ENCODE measurements around the gene BMPR1A. TPM values are rescaled to one million over a fixed set of nuclear protein-coding genes. Genes with fewer than 3 reads are reported as not detected.

The BMPR1A gene
- total RNA-seq, 2 experiments from 2014 or later = 7.5 to 8.4 TPM

DNA sequence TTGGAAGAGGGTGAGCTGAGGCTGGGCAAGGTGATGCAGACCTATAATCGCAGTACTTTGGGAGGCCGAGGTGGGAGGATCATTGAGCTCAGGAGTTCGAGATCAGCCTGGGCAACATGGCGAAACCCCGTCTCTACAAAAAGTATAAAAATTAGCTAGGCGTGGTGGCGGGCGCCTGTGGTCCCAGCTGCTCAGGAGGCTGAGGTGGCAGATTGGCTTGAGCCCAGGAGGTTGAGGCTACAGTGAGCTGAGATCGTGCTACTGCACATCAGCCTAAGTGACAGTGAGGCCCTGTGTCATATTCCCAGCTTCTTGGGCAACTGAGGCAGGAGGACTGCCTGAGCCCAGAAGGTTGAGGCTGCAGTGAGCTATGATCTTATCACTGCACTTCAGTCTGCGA, 13.6 kb downstream of the BMPR1A start:
- H3K4me1 Mint-ChIP-seq = peaks cover 2% of the 10 kb centered on the region
- H3K36me3 Mint-ChIP-seq = no peaks in the 10 kb centered on the region
- H3K27ac Mint-ChIP-seq = no peak overlapping the region
- no peaks in the 10 kb centered on the region for H3K9me3 Mint-ChIP-seq
- DNase-seq = no peak
- H3K27me3 Mint-ChIP-seq = peaks cover 12% of the 10 kb centered on the region
- no peak overlapping the region for H3K4me3 Mint-ChIP-seq

DNA sequence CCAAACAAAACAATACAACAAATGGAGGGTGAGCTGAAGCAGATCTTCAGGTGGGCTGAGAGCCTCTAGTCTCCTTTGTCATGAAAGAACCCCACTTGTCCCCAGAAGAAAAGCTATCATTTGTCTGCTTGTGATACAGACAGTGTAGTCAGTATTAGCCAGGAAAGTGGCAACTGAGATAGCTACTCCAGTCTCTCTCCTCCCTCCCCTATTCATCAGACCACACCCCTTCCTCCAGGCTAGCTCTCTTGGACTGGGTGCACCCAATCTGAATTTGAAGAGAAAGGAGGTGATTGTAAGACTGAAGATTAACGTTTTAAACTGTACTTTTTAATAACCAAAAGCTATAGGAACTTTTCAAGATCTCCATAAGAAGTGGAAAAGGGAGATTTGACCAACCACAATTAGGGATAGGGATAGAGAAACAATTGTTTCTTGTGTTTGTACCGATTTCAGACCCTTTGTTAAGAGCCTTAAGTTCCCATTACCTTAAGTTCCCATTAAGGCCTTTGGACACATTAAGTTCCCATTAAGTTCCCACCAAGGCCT, 14.1 kb downstream of the BMPR1A start:
- no peaks in the 10 kb centered on the region for H3K9me3 Mint-ChIP-seq
- H3K4me1 Mint-ChIP-seq = peaks cover 2% of the 10 kb centered on the region
- no peak overlapping the region for H3K27ac Mint-ChIP-seq
- H3K27me3 Mint-ChIP-seq = peaks cover 12% of the 10 kb centered on the region
- DNase-seq = no peak
- H3K4me3 Mint-ChIP-seq = no peak overlapping the region
- H3K36me3 Mint-ChIP-seq = no peaks in the 10 kb centered on the region

DNA sequence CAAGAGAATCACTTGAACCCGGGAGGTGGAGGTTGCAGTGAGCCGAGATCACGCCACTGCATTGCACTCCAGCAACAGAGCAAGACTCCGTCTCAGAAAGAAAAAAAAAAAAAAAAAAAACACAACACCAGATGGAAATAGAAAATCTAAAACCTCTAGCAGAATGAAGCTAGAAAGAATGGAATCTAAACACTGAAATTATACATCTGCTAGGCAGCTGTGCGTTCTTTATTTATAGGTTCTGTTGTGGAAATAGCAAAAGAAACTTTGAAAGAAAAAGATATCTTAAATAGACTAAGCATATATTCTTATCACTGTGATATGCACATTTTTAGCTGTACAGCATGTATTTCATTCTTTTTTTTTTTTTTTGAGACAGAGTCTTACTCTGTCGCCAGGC, 17.1 kb downstream of the BMPR1A start:
- Mint-ChIP-seq H3K27me3 (peaks cover 4% of the 10 kb centered on the region), H3K36me3 (no peaks in the 10 kb centered on the region), H3K9me3 (no peaks in the 10 kb centered on the region), H3K4me1 (peaks cover 2% of the 10 kb centered on the region), H3K4me3 (no peak overlapping the region), H3K27ac (no peak overlapping the region)
- no peak for DNase-seq

DNA sequence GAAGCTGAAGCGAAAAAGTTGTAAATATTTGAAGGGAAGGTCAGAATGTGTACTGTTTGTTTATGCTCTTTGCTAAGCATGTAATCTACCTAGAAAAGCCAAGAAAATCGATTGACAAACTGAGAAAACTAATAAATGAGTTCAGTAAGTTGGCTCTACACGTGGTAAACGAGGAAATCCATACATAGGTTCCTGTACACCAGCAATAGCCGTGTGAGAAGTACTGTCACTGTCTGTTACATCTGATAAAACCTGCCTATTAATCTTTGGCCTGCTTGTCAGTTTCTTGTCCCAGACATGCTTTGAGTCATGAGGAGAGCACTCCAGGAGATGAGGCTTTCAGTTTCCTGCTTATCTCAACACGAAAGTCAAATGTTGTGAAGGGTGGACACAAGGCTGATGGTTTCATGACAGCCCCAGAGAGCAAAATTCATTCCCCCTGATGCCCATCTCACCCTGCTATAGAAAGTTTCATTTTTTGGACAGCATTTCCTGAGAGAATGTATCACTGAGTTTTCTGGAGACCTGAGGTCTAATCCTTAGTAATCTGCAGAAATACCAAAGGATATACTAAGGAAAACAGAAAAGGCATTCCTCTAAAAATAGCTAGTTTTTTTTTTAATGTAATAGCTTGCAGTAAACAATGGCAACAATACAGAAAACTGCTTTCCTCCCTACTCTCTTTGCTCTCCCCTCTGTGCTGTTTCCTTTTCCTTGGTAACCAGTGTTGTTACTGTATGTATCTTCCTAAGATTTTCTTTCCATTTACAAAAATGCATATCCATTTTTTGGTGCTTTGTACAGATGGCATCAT, 18.8 kb downstream of the BMPR1A start:
- H3K27me3 Mint-ChIP-seq = peaks cover 4% of the 10 kb centered on the region
- peaks cover 2% of the 10 kb centered on the region for H3K36me3 Mint-ChIP-seq
- no peak overlapping the region for H3K27ac Mint-ChIP-seq
- DNase-seq = no peak
- no peak overlapping the region for H3K4me3 Mint-ChIP-seq
- peaks cover 1% of the 10 kb centered on the region for H3K9me3 Mint-ChIP-seq
- peaks cover under 1% of the 10 kb centered on the region for H3K4me1 Mint-ChIP-seq

DNA sequence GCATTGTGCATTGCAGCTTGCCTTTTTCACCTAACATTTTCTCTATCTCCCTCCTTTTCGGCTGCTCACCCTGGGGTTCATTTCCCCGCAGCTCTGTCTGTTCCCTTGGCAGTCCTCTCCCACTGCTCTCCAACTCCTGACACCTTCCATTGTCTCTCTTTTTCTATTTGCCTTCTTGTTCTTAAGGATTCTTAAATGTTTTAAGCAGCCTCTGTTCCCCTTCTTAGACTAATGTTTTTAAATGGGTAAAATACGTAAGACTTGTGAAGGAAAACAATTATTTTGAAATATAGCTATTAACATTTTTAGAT, 19.4 kb downstream of the BMPR1A start:
- Mint-ChIP-seq H3K4me1 (no peaks in the 10 kb centered on the region), H3K36me3 (peaks cover 2% of the 10 kb centered on the region), H3K27ac (no peak overlapping the region), H3K4me3 (no peak overlapping the region), H3K27me3 (peaks cover 4% of the 10 kb centered on the region), H3K9me3 (peaks cover 1% of the 10 kb centered on the region)
- DNase-seq = no peak

DNA sequence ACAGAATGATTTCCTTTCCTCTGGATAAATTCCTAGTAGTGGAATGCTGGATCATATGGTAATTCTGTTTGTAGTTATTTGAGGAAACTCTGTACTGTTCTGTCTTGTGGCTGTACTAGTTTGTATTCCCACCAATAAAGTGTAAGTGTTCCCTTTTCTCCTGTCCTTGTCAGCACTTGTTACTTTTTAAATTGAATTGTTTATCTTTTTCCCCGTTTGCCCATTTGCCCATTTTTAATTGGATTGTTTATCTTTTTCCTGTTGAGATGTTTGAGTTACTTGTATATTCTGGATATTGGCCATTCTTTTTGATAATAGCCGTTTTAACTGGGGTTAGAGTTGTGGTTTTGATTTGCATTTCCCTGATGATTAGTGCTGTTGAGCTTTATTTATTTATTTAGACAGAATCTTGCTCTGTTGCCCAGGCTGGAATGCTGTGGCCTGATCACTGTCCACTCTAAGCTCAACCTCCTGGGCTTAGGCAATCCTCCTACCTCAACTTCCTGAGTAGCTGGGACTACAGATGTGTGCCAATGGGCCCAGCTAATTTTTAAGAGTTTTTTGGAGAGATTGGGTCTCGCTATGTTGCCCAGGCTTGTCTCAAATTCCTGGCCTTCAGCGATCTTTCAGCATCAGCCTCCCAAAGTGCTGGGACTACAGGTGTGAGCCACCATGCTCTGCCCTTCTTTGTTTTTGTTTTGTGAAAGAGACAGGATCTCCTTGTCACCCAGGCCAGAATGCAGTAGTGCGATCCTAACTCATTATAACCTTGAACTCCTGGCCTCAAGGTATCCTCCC, 23.0 kb downstream of the BMPR1A start:
- Mint-ChIP-seq H3K4me3 (no peak overlapping the region), H3K27ac (no peak overlapping the region), H3K9me3 (peaks cover 5% of the 10 kb centered on the region), H3K4me1 (peaks cover 2% of the 10 kb centered on the region), H3K36me3 (peaks cover 11% of the 10 kb centered on the region), H3K27me3 (peaks cover 7% of the 10 kb centered on the region)
- no peak for DNase-seq

DNA sequence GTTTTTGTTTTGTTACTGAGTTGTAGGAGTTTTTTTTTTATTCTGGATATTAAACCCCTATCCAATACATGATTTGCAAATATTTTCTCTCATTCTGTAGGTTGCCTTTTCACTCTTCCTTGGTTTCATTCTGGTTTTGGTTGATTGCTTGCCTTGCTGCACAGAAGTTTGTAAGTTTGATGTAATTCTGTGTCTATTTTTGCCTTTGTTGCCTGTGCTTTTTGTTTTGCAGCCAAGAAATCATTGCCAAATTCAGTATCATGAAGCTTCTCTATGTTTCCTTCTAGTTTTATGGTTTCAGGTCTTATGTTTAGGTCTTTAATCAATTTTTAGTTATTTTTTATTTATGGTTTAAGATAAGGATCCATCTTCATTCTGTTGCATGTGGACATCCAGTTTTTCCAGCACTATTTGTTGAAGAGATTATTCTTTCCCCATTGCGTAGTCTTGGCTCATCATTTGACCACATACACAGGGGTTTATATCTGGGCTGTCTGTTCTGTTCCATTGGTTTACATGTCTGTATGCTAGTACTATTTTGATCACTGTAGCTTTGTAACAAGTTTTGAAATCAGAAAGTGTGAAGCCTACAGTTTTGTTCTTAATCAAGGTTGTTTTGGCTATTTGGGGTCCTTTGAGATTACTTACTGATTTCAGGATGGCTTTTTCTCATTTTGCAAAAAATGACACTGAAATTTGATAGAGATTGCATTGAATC, 26.4 kb downstream of the BMPR1A start:
- Mint-ChIP-seq H3K36me3 (peaks cover 22% of the 10 kb centered on the region), H3K27ac (no peak overlapping the region), H3K4me3 (no peak overlapping the region), H3K27me3 (peaks cover 12% of the 10 kb centered on the region), H3K4me1 (peaks cover 2% of the 10 kb centered on the region), H3K9me3 (peaks cover 14% of the 10 kb centered on the region)
- no peak for DNase-seq

DNA sequence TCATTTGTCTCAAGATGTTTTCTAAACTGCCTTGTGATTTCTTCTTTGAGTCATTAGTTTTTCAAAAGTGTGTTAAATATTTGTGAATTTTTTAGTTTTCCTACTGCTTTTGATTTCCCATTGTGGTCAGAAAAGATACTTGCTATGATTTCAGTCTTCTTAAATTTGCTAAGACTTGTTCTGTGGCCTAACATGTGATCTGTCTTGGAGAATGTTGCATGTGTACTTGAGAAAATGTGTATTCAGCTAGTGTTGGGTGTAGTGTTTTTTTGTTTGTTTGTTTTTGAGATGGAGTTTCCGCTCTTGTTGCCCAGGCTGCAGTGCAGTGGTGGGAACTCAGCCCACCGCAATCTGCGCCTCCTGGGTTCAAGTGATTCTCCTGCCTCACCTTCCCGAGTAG, 28.6 kb downstream of the BMPR1A start:
- Mint-ChIP-seq H3K4me1 (peaks cover 2% of the 10 kb centered on the region), H3K27me3 (peaks cover 12% of the 10 kb centered on the region), H3K36me3 (peaks cover 20% of the 10 kb centered on the region), H3K9me3 (peaks cover 13% of the 10 kb centered on the region), H3K27ac (no peak overlapping the region), H3K4me3 (no peak overlapping the region)
- no peak for DNase-seq

DNA sequence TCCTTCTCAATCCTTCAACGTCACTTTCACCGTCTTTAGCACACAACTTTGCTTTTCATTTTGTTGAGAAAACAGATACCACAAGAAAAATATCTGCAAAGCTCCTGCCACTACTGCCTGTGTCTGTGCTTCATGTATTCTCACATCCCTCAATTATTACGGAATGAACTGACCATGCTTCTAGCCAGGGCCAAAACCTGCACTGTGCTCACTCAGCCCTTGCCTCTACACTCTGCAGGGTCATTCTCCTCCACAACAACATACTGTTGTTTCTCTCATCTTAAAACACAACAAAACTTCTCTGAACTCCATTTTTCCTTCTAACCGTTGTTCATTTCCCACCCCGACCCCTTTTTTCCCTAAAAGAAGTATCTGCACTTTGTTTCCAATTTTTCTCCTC, 29.5 kb downstream of the BMPR1A start:
- no peak for DNase-seq
- no peak overlapping the region for H3K4me3 Mint-ChIP-seq
- H3K36me3 Mint-ChIP-seq = peaks cover 19% of the 10 kb centered on the region
- peaks cover 12% of the 10 kb centered on the region for H3K27me3 Mint-ChIP-seq
- H3K4me1 Mint-ChIP-seq = peaks cover 2% of the 10 kb centered on the region
- peaks cover 15% of the 10 kb centered on the region for H3K9me3 Mint-ChIP-seq
- no peak overlapping the region for H3K27ac Mint-ChIP-seq

DNA sequence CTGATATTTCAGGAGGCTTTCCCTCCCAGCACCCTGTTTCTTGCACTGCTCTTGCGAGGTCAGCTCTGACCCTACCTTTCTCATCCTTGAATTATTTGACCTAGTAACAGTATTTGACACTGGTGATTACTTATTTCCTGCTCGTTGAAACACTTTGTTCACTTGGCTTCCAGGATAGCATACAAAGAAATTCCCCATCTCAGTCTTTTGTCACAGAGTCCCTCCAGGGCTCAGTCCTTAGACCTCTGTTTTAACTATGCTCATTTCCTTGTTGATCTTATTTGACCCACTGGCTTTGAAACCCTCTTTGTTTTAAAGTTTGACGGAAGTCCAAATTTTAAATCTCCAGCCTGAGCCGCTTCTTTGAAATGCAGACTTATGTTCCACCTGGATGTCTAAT, 29.9 kb downstream of the BMPR1A start:
- peaks cover 2% of the 10 kb centered on the region for H3K4me1 Mint-ChIP-seq
- peaks cover 12% of the 10 kb centered on the region for H3K27me3 Mint-ChIP-seq
- no peak overlapping the region for H3K27ac Mint-ChIP-seq
- peaks cover 16% of the 10 kb centered on the region for H3K36me3 Mint-ChIP-seq
- no peak for DNase-seq
- H3K9me3 Mint-ChIP-seq = peaks cover 15% of the 10 kb centered on the region
- H3K4me3 Mint-ChIP-seq = no peak overlapping the region

DNA sequence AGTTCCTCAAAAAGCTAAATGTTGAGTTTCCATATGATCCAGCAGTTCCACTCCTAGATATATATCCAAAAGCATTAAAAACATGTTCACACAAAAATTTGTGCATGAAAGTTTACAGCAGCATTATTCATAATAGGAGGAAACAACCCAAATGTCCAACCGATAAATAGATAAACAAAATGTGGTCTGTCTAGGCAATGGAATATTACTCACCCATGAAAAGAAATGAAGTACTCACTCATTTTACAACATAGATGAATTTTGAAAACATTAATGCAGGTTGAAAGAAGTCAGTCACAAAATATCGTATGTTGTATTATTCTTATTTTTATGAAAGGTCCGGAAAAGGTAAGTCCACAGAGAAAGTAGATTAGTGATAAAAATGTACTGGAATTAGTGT, 34.0 kb downstream of the BMPR1A start:
- H3K27ac Mint-ChIP-seq = no peak overlapping the region

DNA sequence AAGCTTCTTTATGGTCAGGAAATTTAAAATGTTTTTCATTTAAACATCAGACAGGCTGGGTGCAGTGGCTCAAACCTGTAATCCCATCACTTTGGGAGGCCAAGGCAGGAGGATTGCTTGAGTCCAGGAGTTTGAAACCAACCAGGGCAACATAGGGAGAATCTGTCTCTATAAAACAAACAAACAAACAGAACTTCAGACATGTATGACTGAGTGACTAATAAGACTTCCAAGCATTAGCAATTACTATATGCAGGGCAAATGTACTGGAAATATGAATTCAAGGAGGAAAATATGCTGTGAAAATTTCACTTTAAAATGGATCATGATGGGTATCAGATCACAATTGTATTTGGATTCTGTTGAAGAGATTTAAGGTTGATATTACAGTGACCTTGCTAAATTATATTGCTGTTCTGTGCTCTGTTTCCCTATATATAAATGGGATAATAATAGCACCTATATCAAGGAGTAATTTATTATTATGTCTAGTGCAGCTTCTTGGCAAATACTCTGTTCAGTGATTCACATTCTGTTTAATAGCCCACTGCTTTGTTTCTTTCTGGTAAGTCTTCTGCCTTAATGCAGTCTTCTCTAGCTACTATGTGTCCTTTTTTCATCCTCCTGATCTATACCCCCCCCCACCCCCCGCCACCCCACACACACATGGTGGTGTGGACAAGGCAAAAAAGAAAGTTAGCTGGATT, 36.2 kb downstream of the BMPR1A start:
- Mint-ChIP-seq H3K36me3 (peaks cover 2% of the 10 kb centered on the region), H3K4me3 (no peak overlapping the region), H3K9me3 (peaks cover 5% of the 10 kb centered on the region), H3K4me1 (peaks cover 3% of the 10 kb centered on the region), H3K27ac (no peak overlapping the region), H3K27me3 (no peaks in the 10 kb centered on the region)
- no peak for DNase-seq

More for the DNA sequence above, 34.0 kb downstream of the BMPR1A start:
- H3K4me1 Mint-ChIP-seq = no peaks in the 10 kb centered on the region
- peaks cover 9% of the 10 kb centered on the region for H3K9me3 Mint-ChIP-seq
- H3K27me3 Mint-ChIP-seq = no peaks in the 10 kb centered on the region
- H3K36me3 Mint-ChIP-seq = peaks cover 6% of the 10 kb centered on the region
- DNase-seq = no peak
- no peak overlapping the region for H3K4me3 Mint-ChIP-seq

DNA sequence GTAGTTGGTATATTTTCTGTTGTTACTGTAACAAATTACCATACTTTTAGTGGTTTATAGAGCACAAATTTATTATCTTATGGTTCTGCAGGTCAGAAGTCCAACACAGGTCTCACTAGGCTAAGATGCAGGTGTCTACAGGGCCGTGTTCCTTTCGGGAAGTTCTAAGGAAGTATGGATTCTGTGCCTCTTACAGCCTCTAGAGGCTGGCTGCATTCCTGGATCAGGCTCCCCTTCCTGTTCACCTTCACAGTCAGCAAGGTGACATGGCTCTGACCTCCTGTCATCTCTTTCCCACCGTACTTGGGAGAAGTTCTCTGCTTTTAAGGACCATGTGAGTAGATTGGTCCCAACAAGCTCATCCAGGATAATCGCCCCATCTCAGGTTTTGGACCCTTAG, 37.3 kb downstream of the BMPR1A start:
- Mint-ChIP-seq H3K36me3 (no peaks in the 10 kb centered on the region), H3K4me3 (no peak overlapping the region), H3K27ac (no peak overlapping the region), H3K4me1 (peaks cover 7% of the 10 kb centered on the region), H3K9me3 (peaks cover 2% of the 10 kb centered on the region), H3K27me3 (no peaks in the 10 kb centered on the region)
- DNase-seq = no peak

DNA sequence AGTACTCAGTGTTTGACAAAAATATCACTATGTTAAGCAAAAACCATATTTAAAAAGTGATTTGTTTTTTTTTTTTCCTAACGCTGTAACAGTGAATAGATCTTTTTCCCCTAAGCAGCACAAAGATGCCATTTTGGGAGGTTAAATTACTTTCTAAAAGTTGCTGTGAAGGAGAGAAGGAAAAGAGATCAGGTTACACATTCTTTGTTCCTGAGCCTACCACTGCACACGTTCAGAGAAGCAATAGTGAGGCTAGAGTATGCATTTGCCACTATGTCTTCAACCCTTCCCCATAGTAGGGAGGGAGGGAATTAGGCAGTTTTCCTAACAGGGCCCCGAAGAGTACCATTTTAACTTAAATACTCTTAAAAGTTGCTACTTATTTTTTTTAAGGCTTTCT, 38.9 kb downstream of the BMPR1A start:
- peaks cover 2% of the 10 kb centered on the region for H3K9me3 Mint-ChIP-seq
- H3K27me3 Mint-ChIP-seq = no peaks in the 10 kb centered on the region
- H3K4me3 Mint-ChIP-seq = no peak overlapping the region
- no peaks in the 10 kb centered on the region for H3K36me3 Mint-ChIP-seq
- H3K4me1 Mint-ChIP-seq = peaks cover 17% of the 10 kb centered on the region
- no peak overlapping the region for H3K27ac Mint-ChIP-seq
- DNase-seq = no peak

Data from activated naive CD8-positive, alpha-beta T cell treated with anti-CD3 and anti-CD28 coated beads for 36 hours (primary cell).